ENCODE measurements around the gene DIPK1B. TPM values are rescaled to one million over a fixed set of nuclear protein-coding genes. Genes with fewer than 3 reads are reported as not detected.
A peak's percentile ranks its signal among the peaks of the same experiment; 100 is the strongest.

Gene DIPK1B
- polyA plus RNA-seq, 1 of the 3 experiments (the other 2 are of a cell fraction), result 24.5 TPM

DNA sequence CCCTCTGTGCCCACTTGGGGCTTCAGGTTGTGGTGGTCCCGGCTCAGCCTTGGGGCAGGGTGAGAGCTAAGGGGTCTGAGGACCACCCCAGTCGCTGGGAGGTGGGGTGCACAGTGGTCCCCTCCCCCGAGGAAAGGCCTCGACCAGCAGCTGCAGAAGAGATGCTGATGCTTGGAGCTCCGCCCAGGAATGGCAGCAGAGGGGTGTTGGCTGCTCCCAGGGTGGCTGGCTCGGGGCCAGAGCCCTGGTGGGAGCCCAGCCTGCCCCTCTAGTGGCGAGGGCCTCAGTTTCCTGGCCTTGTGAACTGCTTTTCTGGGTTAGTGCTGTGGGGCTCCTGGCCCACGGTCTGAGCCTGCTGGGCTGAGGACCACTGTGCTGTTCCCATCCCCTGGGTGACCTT is 1.2 kb downstream of the DIPK1B start:
- Histone ChIP-seq H3K27ac (ENCODE audit: low read depth in 2 of 2, low read length in 1 of 2) (peak overlapping the region in 1 of 2 experiments; percentile 71; a peak in 2 of 4 replicates), H3F3A (replicated peaks; ENCODE audit: insufficient read depth) (peaks cover 17% of the 10 kb centered on the region), H3K9me2 (no peaks in the 10 kb centered on the region), H4K20me1 (ENCODE audit: insufficient read depth) (no peaks in the 10 kb centered on the region), H3K36me3 (replicated peaks in 1 of 2; ENCODE audit: control insufficient read depth in 1 of 2, insufficient read depth in 2 of 2, low read length in 1 of 2) (no peaks in the 10 kb centered on the region), H3K4me3 (ENCODE audit: low read depth in 2 of 2, low read length in 1 of 2) (peak overlapping the region; percentile 61 to 69), H3K9me3 (no peaks in the 10 kb centered on the region), H2AFZ (ENCODE audit: low read depth) (no peak overlapping the region), H3K9ac (peak overlapping the region; percentile 67), H3K27me3 (ENCODE audit: insufficient read depth) (no peaks in the 10 kb centered on the region), H3K4me2 (peak overlapping the region; percentile 90), H3K79me2 (ENCODE audit: insufficient read depth) (no peaks in the 10 kb centered on the region), H3K4me1 (ENCODE audit: control insufficient read depth in 1 of 2, insufficient read depth in 2 of 2, low read depth in 1 of 2, low read length in 1 of 2) (peaks cover 4 to 18% of the 10 kb centered on the region in 2 experiments; a peak in 1 of 4 replicates)
- peak; percentile 80 for DNase-seq
- ChIA-PET CTCF (interaction anchor here (0.9 to 8.4 kb wide), 12 partner anchors 9 to 430 kb away, joined by 3 to 99 read pairs (median 4); partner anchors contain the start of gene LCN8), POLR2A (interaction anchor here (0.8 to 4.2 kb wide), 4 partner anchors 9 to 26 kb away, joined by 5 to 51 read pairs (median 9); partner anchors contain the start of gene AGPAT2)
- TF ChIP-seq JUND (IDR thresholded peaks at IDR 0.05), result no peak
- TF ChIP-seq RCOR1 (IDR thresholded peaks at IDR 0.05; ENCODE audit: low read length), result no peak
- TF ChIP-seq, protein P1, sequence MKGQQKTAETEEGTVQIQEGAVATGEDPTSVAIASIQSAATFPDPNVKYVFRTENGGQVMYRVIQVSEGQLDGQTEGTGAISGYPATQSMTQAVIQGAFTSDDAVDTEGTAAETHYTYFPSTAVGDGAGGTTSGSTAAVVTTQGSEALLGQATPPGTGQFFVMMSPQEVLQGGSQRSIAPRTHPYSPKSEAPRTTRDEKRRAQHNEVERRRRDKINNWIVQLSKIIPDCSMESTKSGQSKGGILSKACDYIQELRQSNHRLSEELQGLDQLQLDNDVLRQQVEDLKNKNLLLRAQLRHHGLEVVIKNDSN (IDR thresholded peaks at IDR 0.05; ENCODE audit: borderline replicate concordance, low read depth), result no peak
- TF ChIP-seq, protein P2, sequence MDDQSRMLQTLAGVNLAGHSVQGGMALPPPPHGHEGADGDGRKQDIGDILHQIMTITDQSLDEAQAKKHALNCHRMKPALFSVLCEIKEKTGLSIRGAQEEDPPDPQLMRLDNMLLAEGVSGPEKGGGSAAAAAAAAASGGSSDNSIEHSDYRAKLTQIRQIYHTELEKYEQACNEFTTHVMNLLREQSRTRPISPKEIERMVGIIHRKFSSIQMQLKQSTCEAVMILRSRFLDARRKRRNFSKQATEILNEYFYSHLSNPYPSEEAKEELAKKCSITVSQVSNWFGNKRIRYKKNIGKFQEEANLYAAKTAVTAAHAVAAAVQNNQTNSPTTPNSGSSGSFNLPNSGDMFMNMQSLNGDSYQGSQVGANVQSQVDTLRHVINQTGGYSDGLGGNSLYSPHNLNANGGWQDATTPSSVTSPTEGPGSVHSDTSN (IDR thresholded peaks at IDR 0.05), result no peak
- TF ChIP-seq, protein P3, sequence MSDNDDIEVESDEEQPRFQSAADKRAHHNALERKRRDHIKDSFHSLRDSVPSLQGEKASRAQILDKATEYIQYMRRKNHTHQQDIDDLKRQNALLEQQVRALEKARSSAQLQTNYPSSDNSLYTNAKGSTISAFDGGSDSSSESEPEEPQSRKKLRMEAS (IDR thresholded peaks at IDR 0.05; ENCODE audit: low read depth), result no peak
- TF ChIP-seq, protein P4, sequence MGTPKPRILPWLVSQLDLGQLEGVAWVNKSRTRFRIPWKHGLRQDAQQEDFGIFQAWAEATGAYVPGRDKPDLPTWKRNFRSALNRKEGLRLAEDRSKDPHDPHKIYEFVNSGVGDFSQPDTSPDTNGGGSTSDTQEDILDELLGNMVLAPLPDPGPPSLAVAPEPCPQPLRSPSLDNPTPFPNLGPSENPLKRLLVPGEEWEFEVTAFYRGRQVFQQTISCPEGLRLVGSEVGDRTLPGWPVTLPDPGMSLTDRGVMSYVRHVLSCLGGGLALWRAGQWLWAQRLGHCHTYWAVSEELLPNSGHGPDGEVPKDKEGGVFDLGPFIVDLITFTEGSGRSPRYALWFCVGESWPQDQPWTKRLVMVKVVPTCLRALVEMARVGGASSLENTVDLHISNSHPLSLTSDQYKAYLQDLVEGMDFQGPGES (IDR thresholded peaks at IDR 0.05; ENCODE audit: low read depth, low read length), result no peak
- TF ChIP-seq TAF1 (IDR thresholded peaks at IDR 0.05; ENCODE audit: borderline replicate concordance, low read depth, low read length), result no peak
- TF ChIP-seq, protein P5, sequence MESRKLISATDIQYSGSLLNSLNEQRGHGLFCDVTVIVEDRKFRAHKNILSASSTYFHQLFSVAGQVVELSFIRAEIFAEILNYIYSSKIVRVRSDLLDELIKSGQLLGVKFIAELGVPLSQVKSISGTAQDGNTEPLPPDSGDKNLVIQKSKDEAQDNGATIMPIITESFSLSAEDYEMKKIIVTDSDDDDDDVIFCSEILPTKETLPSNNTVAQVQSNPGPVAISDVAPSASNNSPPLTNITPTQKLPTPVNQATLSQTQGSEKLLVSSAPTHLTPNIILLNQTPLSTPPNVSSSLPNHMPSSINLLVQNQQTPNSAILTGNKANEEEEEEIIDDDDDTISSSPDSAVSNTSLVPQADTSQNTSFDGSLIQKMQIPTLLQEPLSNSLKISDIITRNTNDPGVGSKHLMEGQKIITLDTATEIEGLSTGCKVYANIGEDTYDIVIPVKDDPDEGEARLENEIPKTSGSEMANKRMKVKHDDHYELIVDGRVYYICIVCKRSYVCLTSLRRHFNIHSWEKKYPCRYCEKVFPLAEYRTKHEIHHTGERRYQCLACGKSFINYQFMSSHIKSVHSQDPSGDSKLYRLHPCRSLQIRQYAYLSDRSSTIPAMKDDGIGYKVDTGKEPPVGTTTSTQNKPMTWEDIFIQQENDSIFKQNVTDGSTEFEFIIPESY (IDR thresholded peaks at IDR 0.05; ENCODE audit: borderline replicate concordance, low read depth), result no peak
- TF ChIP-seq RAD21 (IDR thresholded peaks at IDR 0.05; ENCODE audit: low read length), result no peak
- WGBS (ENCODE audit: low lambda C conversion rate), result 39% methylated on average over 5 of the region's 8 CpGs

Data from SK-N-SH (cell line).